Measurements from ENCODE around the gene NUDT3.

GRCh38 chr6:34231566-34232336 lies 160.7 kb downstream of the NUDT3 start:
- TF ChIP-seq EP300 (IDR thresholded peaks at IDR 0.05) (no peak), CTCF (IDR thresholded peaks at IDR 0.05) (no peak), POLR2A (IDR thresholded peaks at IDR 0.05) (no peak)

All from ovary (tissue), 3 donors.